HG02588 (cell line): ENCODE data around the gene PLSCR3.
A peak's percentile ranks its signal among the peaks of the same experiment; 100 is the strongest.

ENCODE experiments used
- ATAC-seq: cut with Tn5 transposase; IDR thresholded peaks from one replicate; pipeline ENCODE4 v1.9.1; 2021; ENCODE audit warnings: mild to moderate bottlenecking, moderate library complexity; ENCODE audit not compliant: unreplicated experiment

The PLSCR3 gene

GRCh38 chr17:7351665-7352502 lies 42.4 kb downstream of the PLSCR3 start, which contains the start of gene KCTD11:
Gene KCTD11 (plus strand): TSS chr17:7352162.
- peak; percentile 70 for ATAC-seq

GRCh38 chr17:7348478-7349242 lies 45.7 kb downstream of the PLSCR3 start:
- ATAC-seq, result no peak

GRCh38 chr17:7347630-7348477 lies 46.5 kb downstream of the PLSCR3 start:
- no peak for ATAC-seq

GRCh38 chr17:7346761-7347614 lies 47.3 kb downstream of the PLSCR3 start:
- no peak for ATAC-seq

DNA sequence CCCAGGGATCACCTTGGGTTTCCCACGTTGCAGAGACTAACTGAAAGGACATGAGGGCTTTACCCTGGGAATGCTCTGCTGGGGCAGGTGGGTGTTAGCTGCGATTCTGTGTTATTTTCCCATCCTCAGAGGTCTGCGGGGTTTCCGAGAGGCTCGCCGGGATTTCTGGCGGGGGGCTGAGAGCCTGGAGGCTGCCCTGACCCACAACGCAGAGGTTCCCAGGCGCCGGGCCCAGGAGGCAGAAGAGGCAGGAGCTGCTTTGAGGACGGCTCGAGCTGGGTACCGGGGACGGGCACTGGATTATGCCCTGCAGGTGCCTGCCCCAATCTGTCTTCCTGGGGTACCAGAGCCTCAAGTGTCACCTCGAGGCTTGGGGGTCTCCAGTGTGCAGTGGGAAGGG lies 51.1 kb downstream of the PLSCR3 start:
- ATAC-seq, result no peak

DNA sequence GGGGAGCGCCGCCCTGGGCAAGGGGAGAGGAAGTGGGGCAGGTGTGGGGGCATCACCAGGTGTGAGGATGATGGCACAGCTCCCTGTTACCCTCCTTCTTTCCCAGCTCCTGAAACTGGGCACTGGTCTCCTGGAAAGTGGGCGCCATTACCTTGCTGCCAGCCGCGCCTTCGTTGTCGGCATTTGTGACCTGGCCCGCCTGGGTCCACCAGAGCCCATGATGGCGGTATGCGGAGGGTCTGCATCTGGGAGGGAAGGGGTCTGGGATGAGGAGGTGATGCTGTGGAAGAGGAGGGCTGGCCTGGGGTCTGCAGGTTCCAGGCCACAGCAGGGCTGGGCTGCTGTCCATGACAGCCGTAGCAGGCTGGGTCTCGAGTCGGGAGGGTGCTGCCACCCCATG lies 52.5 kb downstream of the PLSCR3 start:
- no peak for ATAC-seq

- no peak for ATAC-seq
Measured at GRCh38 chr17:7340179-7340578, 54.1 kb downstream of the PLSCR3 start.
